H9 (cell line): Measurements from ENCODE around the gene GAL3ST3. TPM values are rescaled to one million over a fixed set of nuclear protein-coding genes. Genes with fewer than 3 reads are reported as not detected.

Experiments
- DNase-seq: peaks from one replicate; pipeline ENCODE4 v3.0.0-alpha.2; 2017
- H2AFZ ChIP-seq: one replicate; pipeline ENCODE4 v1.6.1; 2013; ENCODE audit warnings: mild to moderate bottlenecking, low read length, control low read depth, moderate library complexity
- H2AK5ac ChIP-seq: 2 replicates; pipeline ENCODE4 v1.6.1; 2013; ENCODE audit warnings: low read length, control low read depth, mixed read lengths; ENCODE audit not compliant: insufficient read length
- H2BK120ac ChIP-seq: one replicate; pipeline ENCODE4 v1.6.1; 2013; ENCODE audit warnings: low read depth, mild to moderate bottlenecking, low read length, control low read depth, inconsistent platforms; ENCODE audit not compliant: poor library complexity, severe bottlenecking
- H2BK12ac ChIP-seq: 2 replicates; pipeline ENCODE4 v1.6.1; 2013; ENCODE audit warnings: low read length, control low read depth, mixed read lengths, low read depth; ENCODE audit not compliant: insufficient read length
- H2BK15ac ChIP-seq: 2 replicates; pipeline ENCODE4 v1.6.1; 2013; ENCODE audit warnings: low read depth, low read length, control low read depth
- H2BK20ac ChIP-seq: one replicate; pipeline ENCODE4 v1.6.1; 2013; ENCODE audit warnings: low read depth, mild to moderate bottlenecking, low read length, control low read depth, inconsistent platforms; ENCODE audit not compliant: poor library complexity, severe bottlenecking
- H2BK5ac ChIP-seq: 2 replicates; pipeline ENCODE4 v1.6.1; 2013; ENCODE audit warnings: low read length, control low read depth, mixed read lengths; ENCODE audit not compliant: insufficient read length
- H3K14ac ChIP-seq: 2 replicates; pipeline ENCODE4 v1.6.1; 2013; ENCODE audit warnings: low read length, control low read depth; ENCODE audit not compliant: insufficient read depth
- H3K18ac ChIP-seq: 2 replicates; pipeline ENCODE4 v1.6.1; 2013; ENCODE audit warnings: low read depth, mild to moderate bottlenecking, mixed read lengths, low read length, control low read depth; ENCODE audit not compliant: insufficient read length
- H3K23ac ChIP-seq: 2 replicates; pipeline ENCODE4 v1.6.1; 2013; ENCODE audit warnings: low read length, control low read depth, mixed read lengths, low read depth; ENCODE audit not compliant: insufficient read length
- H3K23me2 ChIP-seq: 2 replicates; pipeline ENCODE4 v1.6.1; 2013; ENCODE audit warnings: low read depth, mild to moderate bottlenecking, mixed read lengths, low read length, control low read depth; ENCODE audit not compliant: insufficient read length, poor library complexity, severe bottlenecking
- H3K27ac ChIP-seq: 2 replicates; pipeline ENCODE4 v1.5.1; 2013; ENCODE audit warnings: low read length, control low read depth, mixed read lengths, low read depth; ENCODE audit not compliant: insufficient read length
- H3K27me3 ChIP-seq: 2 replicates; pipeline ENCODE4 v1.6.1; 2013; ENCODE audit warnings: low read length, control low read depth, inconsistent platforms; ENCODE audit not compliant: insufficient read depth
- H3K4ac ChIP-seq: 2 replicates; pipeline ENCODE4 v1.6.1; 2013; ENCODE audit warnings: low read depth, mild to moderate bottlenecking, control low read depth, inconsistent platforms, low read length, moderate library complexity
- H3K4me1 ChIP-seq: 2 replicates; pipeline ENCODE4 v1.6.1; 2013; ENCODE audit warnings: low read length, control low read depth, inconsistent platforms; ENCODE audit not compliant: insufficient read depth
- H3K4me2 ChIP-seq: 2 replicates; pipeline ENCODE4 v1.6.1; 2013; ENCODE audit warnings: low read length, control low read depth, mixed read lengths; ENCODE audit not compliant: insufficient read length, insufficient read depth
- H3K56ac ChIP-seq: 2 replicates; pipeline ENCODE4 v1.6.1; 2013; ENCODE audit warnings: low read depth, mild to moderate bottlenecking, mixed read lengths, low read length, control low read depth; ENCODE audit not compliant: insufficient read length
- H3K79me1 ChIP-seq: 2 replicates; pipeline ENCODE4 v1.6.1; 2013; ENCODE audit warnings: low read depth, mild to moderate bottlenecking, moderate library complexity, low read length, control low read depth, inconsistent platforms; ENCODE audit not compliant: insufficient read depth, poor library complexity, severe bottlenecking
- H3K79me2 ChIP-seq: 2 replicates; pipeline ENCODE4 v1.6.1; 2013; ENCODE audit warnings: low read length, control low read depth, inconsistent platforms; ENCODE audit not compliant: insufficient read depth
- H3K9ac ChIP-seq: 2 replicates; pipeline ENCODE4 v1.6.1; 2013; ENCODE audit warnings: low read length, control low read depth, mixed read lengths; ENCODE audit not compliant: insufficient read length; ENCODE audit errors: extremely low read depth
- H3K9me3 ChIP-seq: one replicate; pipeline ENCODE4 v1.6.1; 2013; ENCODE audit warnings: low read depth, low read length, inconsistent platforms; ENCODE audit not compliant: control insufficient read depth
- H3T11ph ChIP-seq: one replicate; pipeline ENCODE4 v1.6.1; 2013; ENCODE audit warnings: mild to moderate bottlenecking, low read length, control low read depth, inconsistent platforms
- H4K20me1 ChIP-seq: one replicate; pipeline ENCODE4 v1.6.1; 2013; ENCODE audit not compliant: control insufficient read depth, insufficient read length, insufficient read depth
- H4K5ac ChIP-seq: 2 replicates; pipeline ENCODE4 v1.6.1; 2013; ENCODE audit warnings: low read depth, mild to moderate bottlenecking, mixed read lengths, low read length, control low read depth; ENCODE audit not compliant: insufficient read length
- H4K8ac ChIP-seq: replicated peaks from 2 replicates; pipeline ENCODE4 v1.6.1; 2013; ENCODE audit warnings: low read length, control low read depth, mixed read lengths, low read depth; ENCODE audit not compliant: insufficient read length
- H4K91ac ChIP-seq: 2 replicates; pipeline ENCODE4 v1.6.1; 2013; ENCODE audit warnings: low read depth, mild to moderate bottlenecking, moderate library complexity, mixed read lengths, low read length, control low read depth; ENCODE audit not compliant: insufficient read length
- H3K27ac Mint-ChIP-seq, 3 experiments: 2 replicates in 2 of 3; 3 replicates in 1 of 3; pipeline ENCODE4 v1.8.0; 2020 to 2021; ENCODE audit warnings: mixed read lengths in 3 of 3, mild to moderate bottlenecking in 1 of 3, moderate library complexity in 1 of 3
- H3K27me3 Mint-ChIP-seq: 2 replicates; pipeline ENCODE4 v1.8.0; 2021; ENCODE audit warnings: low read depth, mild to moderate bottlenecking, moderate library complexity, mixed read lengths
- H3K36me3 Mint-ChIP-seq, 3 experiments: 2 replicates in 2 of 3; 3 replicates in 1 of 3; pipeline ENCODE4 v1.8.0; 2020 to 2021; ENCODE audit warnings: low read depth in 3 of 3, mixed read lengths in 3 of 3; ENCODE audit not compliant: insufficient read depth in 1 of 3
- H3K4me1 Mint-ChIP-seq, 2 experiments: 2 replicates each; pipeline ENCODE4 v1.8.0; 2020; ENCODE audit warnings: mixed read lengths in 2 of 2
- H3K4me3 Mint-ChIP-seq, 2 experiments: 2 replicates in 1 of 2; 3 replicates in 1 of 2; pipeline ENCODE4 v1.8.0; 2020 to 2021; ENCODE audit warnings: mild to moderate bottlenecking in 2 of 2, mixed read lengths in 2 of 2, moderate library complexity in 1 of 2
- H3K9me3 Mint-ChIP-seq, 2 experiments: 2 replicates in 1 of 2; 3 replicates in 1 of 2; pipeline ENCODE4 v1.8.0; 2020; ENCODE audit warnings: mild to moderate bottlenecking in 2 of 2, mixed read lengths in 2 of 2, moderate library complexity in 1 of 2
- CTCF ChIP-seq: fragments of 200-600 bp; sonication (generic); conservative IDR thresholded peaks from 3 replicates; pipeline ENCODE4 v1.8.0; 2021; ENCODE audit warnings: antibody characterized with exemption, mild to moderate bottlenecking
- WGBS: extraction: QIAGEN DNeasy Blood & Tissue Kit; methylation state at CpG from one replicate; pipeline ENCODE4 v1.1.7; 2013; ENCODE audit warnings: missing lambda C conversion rate, low lambda C conversion rate, mixed read lengths; ENCODE audit not compliant: insufficient read length; ENCODE audit errors: extremely low coverage; 5-methylcytosine and 5-hydroxymethylcytosine counted together
- total RNA-seq: library from RNA; stranded (reverse); gene quantifications from 2 replicates; pipeline ENCODE4 v1.2.1, GENCODE V29; 2021

Gene GAL3ST3
- total RNA-seq, 1 experiment from 2014 or later = 17.2 TPM

- H3K18ac ChIP-seq = no peak overlapping the region
- H2BK5ac ChIP-seq = no peak overlapping the region
- no peak overlapping the region; the same call in 1 of the 2 replicates for H3K14ac ChIP-seq
- H3K79me1 ChIP-seq = no peaks in the 10 kb centered on the region
- H3K36me3 Mint-ChIP-seq = peaks cover 12 to 33% (median 23%) of the 10 kb centered on the region in 3 experiments
- H4K20me1 ChIP-seq = no peaks in the 10 kb centered on the region
- no peaks in the 10 kb centered on the region for H3K9me3 Mint-ChIP-seq
- no peaks in the 10 kb centered on the region; the same call in 1 of the 2 replicates for H3K27me3 Mint-ChIP-seq
- no CpG with 5 or more reads among the region's 13 CpGs for WGBS
- no peak overlapping the region for H4K5ac ChIP-seq
- H2BK15ac ChIP-seq = no peak overlapping the region
- no peak overlapping the region for H2BK20ac ChIP-seq
- H3K23me2 ChIP-seq = peaks cover 12% of the 10 kb centered on the region
- H3K4ac ChIP-seq = no peak overlapping the region
- no peak overlapping the region for H2BK120ac ChIP-seq
- H2AK5ac ChIP-seq = no peak overlapping the region
- H3K23ac ChIP-seq = no peak overlapping the region
- no peak overlapping the region for H3T11ph ChIP-seq
- peak overlapping the region in 1 of 2 experiments; percentile 38; a peak in 1 of 5 replicates for H3K4me3 Mint-ChIP-seq
- H3K27ac Mint-ChIP-seq = peak overlapping the region; percentile 65 to 91 (median 84); a peak in 5 of 7 replicates
- H3K27me3 ChIP-seq = peaks cover 1% of the 10 kb centered on the region; the same call in 1 of the 2 replicates
- H2AFZ ChIP-seq = no peak overlapping the region
- no peak for TF ChIP-seq CTCF
- H4K8ac ChIP-seq = no peak overlapping the region
- H3K4me1 ChIP-seq = no peaks in the 10 kb centered on the region
- H4K91ac ChIP-seq = no peak overlapping the region
- H3K4me1 Mint-ChIP-seq = peaks cover 24 to 37% of the 10 kb centered on the region in 2 experiments
- no peak overlapping the region for H3K27ac ChIP-seq
- no peak overlapping the region for H2BK12ac ChIP-seq
- H3K56ac ChIP-seq = no peak overlapping the region
- DNase-seq = no peak
- H3K9ac ChIP-seq = no peak overlapping the region
- H3K4me2 ChIP-seq = no peak overlapping the region
- no peaks in the 10 kb centered on the region for H3K9me3 ChIP-seq
- peaks cover 5% of the 10 kb centered on the region; the same call in 1 of the 2 replicates for H3K79me2 ChIP-seq
These were observed 42.6 kb downstream of the GAL3ST3 start for GRCh38 chr11:66006134-66006890.
